ENCODE measurements around the gene INSIG2. TPM values are rescaled to one million over a fixed set of nuclear protein-coding genes. Genes with fewer than 3 reads are reported as not detected.

The INSIG2 gene
- total RNA-seq, 4 donors from 2014 or later: 4.4 to 5.6 (median 5.4) TPM

GRCh38 chr2:118110310-118110709, 22.0 kb downstream of the INSIG2 start:
- no peaks in the 10 kb centered on the region for H3K9me3 ChIP-seq
- intact Hi-C loops (cut with DNase I; ENCODE audit: low total_unique reads) (no loop called here), in situ Hi-C loops (cut with MboI; ENCODE audit: low sequenced_read_pairs in 4 of 4) (no loop called here)
- H3K4me1 ChIP-seq: no peaks in the 10 kb centered on the region
- H3K27me3 ChIP-seq: no peaks in the 10 kb centered on the region
- no peak overlapping the region for H3K4me3 ChIP-seq
- ATAC-seq (no peak), DNase-seq (no peak)
- H3K27ac ChIP-seq: no peak overlapping the region
- TF ChIP-seq CTCF (IDR thresholded peaks at IDR 0.05 in 4 of 5, conservative IDR thresholded peaks at IDR 0.05 in 1 of 5) (no peak), POLR2A (IDR thresholded peaks at IDR 0.05) (no peak)
- H3K36me3 ChIP-seq: peaks cover 0 to 6% of the 10 kb centered on the region in 2 donors

- TF ChIP-seq CTCF (IDR thresholded peaks at IDR 0.05 in 4 of 5, conservative IDR thresholded peaks at IDR 0.05 in 1 of 5) (no peak), POLR2A (IDR thresholded peaks at IDR 0.05) (no peak)
- H3K36me3 ChIP-seq: peaks cover 0 to 6% of the 10 kb centered on the region in 2 donors
- intact Hi-C loops (cut with DNase I; ENCODE audit: low total_unique reads): no loop called here
Measured at GRCh38 chr2:118110991-118111390, 22.7 kb downstream of the INSIG2 start.

GRCh38 chr2:118112771-118113334, 24.6 kb downstream of the INSIG2 start:
- in situ Hi-C loops (cut with MboI; ENCODE audit: low sequenced_read_pairs in 4 of 4): no loop called here
- intact Hi-C loops (cut with DNase I; ENCODE audit: low total_unique reads): no loop called here

More at GRCh38 chr2:118110991-118111390, 22.7 kb downstream of the INSIG2 start:
- Histone ChIP-seq H3K4me3 (no peak overlapping the region), H3K27ac (no peak overlapping the region), H3K9me3 (no peaks in the 10 kb centered on the region), H3K27me3 (no peaks in the 10 kb centered on the region), H3K4me1 (no peaks in the 10 kb centered on the region)
- in situ Hi-C loops (cut with MboI; ENCODE audit: low sequenced_read_pairs in 4 of 4): no loop called here
- DNase-seq: no peak
- ATAC-seq: no peak

GRCh38 chr2:118114863-118115262, 26.6 kb downstream of the INSIG2 start:
- Histone ChIP-seq H3K4me3 (no peak overlapping the region), H3K9me3 (no peaks in the 10 kb centered on the region), H3K36me3 (no peaks in the 10 kb centered on the region), H3K27me3 (no peaks in the 10 kb centered on the region), H3K4me1 (no peaks in the 10 kb centered on the region), H3K27ac (no peak overlapping the region)
- intact Hi-C loops (cut with DNase I; ENCODE audit: low total_unique reads) (no loop called here), in situ Hi-C loops (cut with MboI; ENCODE audit: low sequenced_read_pairs in 4 of 4) (no loop called here)
- DNase-seq: no peak
- ATAC-seq: no peak
- TF ChIP-seq POLR2A (IDR thresholded peaks at IDR 0.05) (no peak), CTCF (IDR thresholded peaks at IDR 0.05 in 4 of 5, conservative IDR thresholded peaks at IDR 0.05 in 1 of 5) (no peak)

More at GRCh38 chr2:118112771-118113334, 24.6 kb downstream of the INSIG2 start:
- Histone ChIP-seq H3K36me3 (no peaks in the 10 kb centered on the region), H3K4me1 (no peaks in the 10 kb centered on the region), H3K9me3 (no peaks in the 10 kb centered on the region), H3K27ac (no peak overlapping the region), H3K4me3 (no peak overlapping the region), H3K27me3 (no peaks in the 10 kb centered on the region)
- DNase-seq (no peak), ATAC-seq (no peak)
- TF ChIP-seq CTCF (IDR thresholded peaks at IDR 0.05 in 4 of 5, conservative IDR thresholded peaks at IDR 0.05 in 1 of 5) (no peak), POLR2A (IDR thresholded peaks at IDR 0.05) (no peak)

- no peak overlapping the region for H3K4me3 ChIP-seq
- H3K9me3 ChIP-seq: no peaks in the 10 kb centered on the region
- H3K4me1 ChIP-seq: no peaks in the 10 kb centered on the region
- intact Hi-C loops (cut with DNase I; ENCODE audit: low total_unique reads) (no loop called here), in situ Hi-C loops (cut with MboI; ENCODE audit: low sequenced_read_pairs in 4 of 4) (no loop called here)
- H3K27ac ChIP-seq: no peak overlapping the region
- ATAC-seq: no peak
- no peak for TF ChIP-seq POLR2A (IDR thresholded peaks at IDR 0.05)
- no peak for TF ChIP-seq CTCF (IDR thresholded peaks at IDR 0.05 in 4 of 5, conservative IDR thresholded peaks at IDR 0.05 in 1 of 5)
- DNase-seq: no peak
- H3K36me3 ChIP-seq: no peaks in the 10 kb centered on the region
- no peaks in the 10 kb centered on the region for H3K27me3 ChIP-seq
Measured at GRCh38 chr2:118115761-118116160, 27.5 kb downstream of the INSIG2 start.
